Mesothelial cell of epicardium (in vitro differentiated cells): ENCODE results near the gene TMEM252. TPM values are rescaled to one million over a fixed set of nuclear protein-coding genes. Genes with fewer than 3 reads are reported as not detected.

ENCODE experiments used
- total RNA-seq: library from RNA; stranded (reverse); gene quantifications from 3 replicates; pipeline ENCODE4 v1.2.1, GENCODE V29; 2021

Gene TMEM252
- total RNA-seq, 1 donor from 2014 or later, result not detected

Other genes with a start within 250 kb of the TMEM252 start
- 0.25 TPM in 2 of 3 replicates, not detected in the other for gene FOXD4L3, start 238.0 kb downstream of the TMEM252 start, total RNA-seq
- 8.5 to 9.8 TPM (median 8.5 TPM) in 3 replicates for gene PGM5, start 184.3 kb downstream of the TMEM252 start, total RNA-seq
- 0.87 to 1.4 TPM (median 1.3 TPM) in 3 replicates for gene PIP5K1B, start 164.4 kb upstream of the TMEM252 start, total RNA-seq